COLO668 (cell line): ENCODE results near the gene TPRG1.

Experiments used
- DNase-seq: peaks from one replicate; lab custom pipeline; 2025; ENCODE audit not compliant: unreplicated experiment; lab: John Stamatoyannopoulos, UW

Gene TPRG1

DNA sequence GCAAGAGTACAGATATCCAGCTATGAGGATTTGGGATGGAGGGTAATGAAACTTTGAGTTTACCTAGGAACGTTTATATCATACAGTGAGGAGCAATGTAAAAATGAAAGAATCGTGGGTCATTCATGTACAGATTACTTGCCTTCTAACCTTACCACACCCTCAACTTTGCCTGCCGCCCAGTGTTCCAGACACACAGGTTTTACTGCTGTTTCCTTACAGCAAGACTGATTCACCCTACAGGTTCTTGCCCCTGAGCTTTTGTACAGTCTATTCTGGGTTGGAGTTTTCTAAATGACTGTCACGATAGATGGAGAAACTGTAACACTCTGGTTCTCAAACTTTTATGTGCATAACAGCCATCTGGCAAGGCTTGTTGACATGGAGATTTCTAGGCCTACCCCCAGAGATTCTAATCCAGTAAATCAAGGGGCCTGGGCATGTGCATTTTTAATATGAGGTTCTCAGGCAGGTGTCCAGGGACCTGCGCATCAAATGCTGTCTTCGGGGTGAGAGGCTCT is 6.6 kb upstream of the TPRG1 start:
- no peak for DNase-seq

DNA sequence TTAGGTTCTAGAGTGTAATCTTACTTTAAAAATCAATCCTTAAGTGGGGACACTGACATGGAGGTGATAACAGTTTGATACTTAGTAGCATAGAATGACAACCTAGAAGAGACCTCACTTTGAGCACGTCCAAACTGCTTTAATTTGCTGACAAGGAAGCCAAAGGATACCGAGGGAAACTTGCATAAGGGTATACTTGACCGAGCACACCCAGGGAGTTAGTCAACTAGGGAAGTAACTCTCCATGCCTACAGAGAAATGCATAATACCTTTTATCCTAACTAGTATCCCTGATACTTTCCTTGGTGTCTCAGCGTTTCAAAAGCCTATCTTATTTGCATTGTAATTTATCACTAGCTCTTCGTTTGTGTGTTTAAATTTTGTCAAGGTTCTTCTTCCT is 5.5 kb upstream of the TPRG1 start:
- DNase-seq: no peak

DNA sequence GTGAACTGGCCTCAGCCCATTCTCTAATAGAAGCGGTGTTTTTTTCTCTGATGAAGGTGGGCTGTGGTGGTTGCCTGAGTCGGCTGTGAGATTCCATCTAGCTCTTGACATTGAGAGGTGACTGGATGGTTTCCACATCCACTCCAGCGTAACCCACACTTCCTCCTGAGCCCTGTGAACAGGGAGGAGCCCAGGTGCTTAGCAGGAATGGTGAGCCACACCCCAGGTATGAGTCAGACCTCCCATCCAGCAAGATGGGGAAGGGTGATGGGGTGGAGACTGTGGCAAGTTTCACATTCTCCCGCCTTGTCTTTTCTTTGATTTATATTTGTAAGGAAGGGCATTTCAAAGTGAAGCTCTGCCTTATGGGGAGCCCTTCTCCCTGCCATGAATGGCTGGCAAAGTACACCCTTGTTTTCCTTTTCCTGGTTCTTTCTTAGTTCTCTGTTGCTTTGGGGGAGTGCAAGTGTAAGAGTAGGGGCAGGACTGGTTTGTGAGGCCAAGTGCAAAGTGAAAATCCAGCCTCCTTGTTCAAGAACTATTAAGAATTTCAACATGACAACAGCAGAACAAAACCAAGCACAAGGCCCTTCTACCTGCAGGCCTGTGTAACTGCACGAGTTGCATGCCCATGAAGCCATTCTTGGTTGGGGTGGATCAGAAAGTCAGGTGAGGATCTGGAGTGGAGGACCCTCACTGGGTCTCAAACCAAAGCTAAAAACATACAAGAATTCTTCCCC is 4.6 kb upstream of the TPRG1 start:
- peak; percentile 3 for DNase-seq

DNA sequence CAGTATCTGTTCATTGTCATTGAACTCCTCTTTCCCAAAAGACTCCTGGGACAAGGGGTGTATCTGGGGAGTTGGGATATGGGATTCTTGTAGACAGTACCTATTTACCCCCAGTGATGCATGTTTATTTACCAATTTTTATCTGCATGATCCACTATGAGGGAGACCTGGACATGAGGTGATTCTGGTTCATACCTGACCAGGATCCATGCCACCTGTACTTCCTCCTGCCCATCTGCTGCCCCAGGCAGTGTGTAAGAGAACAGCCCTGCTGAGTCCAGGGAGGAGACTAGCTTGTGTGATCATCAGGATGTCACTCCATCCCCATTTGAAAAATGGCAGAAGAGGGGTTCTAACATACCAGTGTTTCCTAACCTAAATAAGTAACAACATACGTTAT is 3.1 kb upstream of the TPRG1 start:
- no peak for DNase-seq

DNA sequence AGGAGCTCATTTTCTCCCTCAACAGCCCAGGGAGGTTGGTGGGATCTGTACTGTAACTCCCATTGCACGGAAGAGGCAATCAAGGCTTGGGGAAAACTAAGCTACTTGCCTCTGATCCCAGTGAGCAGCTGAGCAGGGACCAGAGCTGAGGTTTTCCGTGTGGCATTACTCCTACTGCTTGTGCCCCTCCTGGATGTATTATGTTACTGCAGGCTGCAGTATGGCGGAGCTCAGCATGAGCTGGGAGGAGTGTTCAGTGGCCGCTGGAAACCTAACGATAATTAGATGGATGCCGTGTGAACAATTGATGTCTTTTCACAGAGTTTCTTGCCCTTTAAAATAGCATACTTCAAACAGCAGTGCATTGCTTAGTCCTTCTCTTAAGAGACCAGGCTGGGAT is 2.0 kb upstream of the TPRG1 start:
- no peak for DNase-seq

DNA sequence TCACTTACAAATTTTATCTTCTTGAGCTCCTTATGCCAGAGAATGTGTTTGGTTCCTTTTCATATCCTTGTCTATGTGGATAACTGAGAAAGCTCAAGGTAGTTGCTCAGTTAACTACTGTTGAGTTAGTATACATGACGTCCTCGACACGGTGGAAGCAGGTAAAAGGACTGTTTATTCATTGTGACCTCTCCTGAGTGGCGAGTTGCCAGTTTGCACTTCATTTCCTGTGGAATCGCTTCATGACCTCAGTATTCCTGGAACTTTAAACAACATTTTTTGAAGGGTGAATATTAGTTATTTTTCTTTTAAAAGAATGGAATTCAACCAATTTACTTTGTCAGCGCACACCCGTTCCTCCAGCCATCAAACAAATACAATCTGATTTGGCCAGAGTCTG is 1.2 kb upstream of the TPRG1 start:
- DNase-seq: no peak

DNA sequence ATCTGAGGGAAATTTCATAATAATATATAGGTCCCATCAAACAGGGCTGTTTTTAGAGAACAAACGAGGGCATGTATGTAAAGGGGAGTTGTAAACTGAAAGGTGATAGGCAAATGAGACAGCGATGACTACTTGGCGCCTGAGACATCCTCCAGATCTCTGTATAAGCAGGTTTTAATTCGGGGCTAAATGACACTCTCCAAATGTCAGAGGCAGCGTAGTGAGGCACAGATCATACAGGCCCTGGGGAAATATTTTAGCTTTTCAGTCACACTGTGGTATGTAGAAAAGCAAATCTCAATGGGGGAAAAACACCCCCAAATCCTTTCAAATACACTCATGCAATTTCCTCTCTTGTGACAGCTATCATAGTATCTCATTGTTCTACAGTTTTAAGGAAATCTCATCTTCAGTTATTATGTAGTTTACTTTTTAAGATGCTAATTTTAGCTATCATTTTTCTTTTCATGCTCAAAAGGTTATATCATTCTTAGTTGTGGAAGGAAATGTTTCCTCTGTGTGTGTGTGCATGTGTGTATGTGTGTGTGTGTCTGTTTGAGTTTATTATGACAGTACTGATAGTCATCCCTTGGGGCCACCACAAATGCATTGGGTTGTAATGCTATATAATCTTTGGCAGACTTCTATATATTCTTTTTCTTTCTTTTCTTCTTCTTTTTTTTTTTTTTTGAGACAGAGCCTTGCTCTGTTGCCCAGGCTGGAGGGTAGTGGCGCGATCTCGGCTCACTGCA is 1.1 kb downstream of the TPRG1 start:
- no peak for DNase-seq

DNA sequence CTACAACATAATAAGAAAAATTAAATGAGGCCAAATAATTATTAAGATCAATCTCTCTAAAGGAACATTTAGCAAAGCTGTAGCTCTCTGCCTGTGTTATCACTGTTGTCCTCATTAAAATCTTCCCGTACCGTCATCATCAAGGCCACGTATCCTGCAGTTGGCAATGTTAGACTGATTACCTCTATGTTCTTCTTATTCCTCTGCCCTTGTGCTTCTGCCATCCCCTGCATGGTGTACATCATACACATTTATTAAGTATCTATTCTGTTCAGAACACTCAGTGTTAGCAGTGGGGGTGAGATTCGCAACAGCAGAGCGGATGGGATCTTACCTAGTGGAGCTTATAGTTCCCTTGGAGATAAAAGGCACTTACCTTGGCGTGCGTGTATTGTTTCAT is 12.8 kb downstream of the TPRG1 start:
- DNase-seq: no peak

DNA sequence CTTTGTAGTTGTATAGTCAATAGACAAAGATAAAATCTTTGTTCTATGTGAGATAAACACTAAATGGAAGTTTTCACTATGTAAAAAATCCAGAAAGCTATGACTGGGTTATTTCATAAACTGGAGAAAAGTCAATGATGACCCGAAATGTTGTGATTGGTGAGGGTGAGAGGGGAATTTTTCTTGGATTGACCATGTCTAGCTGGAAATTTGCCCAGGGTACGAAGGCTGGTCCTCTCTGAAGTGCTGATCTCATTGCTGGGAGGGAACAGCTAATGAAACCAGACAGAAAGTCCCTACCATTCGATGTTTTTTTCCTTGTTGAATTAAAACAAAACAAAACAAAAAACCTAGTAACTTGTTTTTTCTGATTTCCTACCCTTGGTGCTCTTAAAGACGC is 14.3 kb downstream of the TPRG1 start:
- DNase-seq: no peak

DNA sequence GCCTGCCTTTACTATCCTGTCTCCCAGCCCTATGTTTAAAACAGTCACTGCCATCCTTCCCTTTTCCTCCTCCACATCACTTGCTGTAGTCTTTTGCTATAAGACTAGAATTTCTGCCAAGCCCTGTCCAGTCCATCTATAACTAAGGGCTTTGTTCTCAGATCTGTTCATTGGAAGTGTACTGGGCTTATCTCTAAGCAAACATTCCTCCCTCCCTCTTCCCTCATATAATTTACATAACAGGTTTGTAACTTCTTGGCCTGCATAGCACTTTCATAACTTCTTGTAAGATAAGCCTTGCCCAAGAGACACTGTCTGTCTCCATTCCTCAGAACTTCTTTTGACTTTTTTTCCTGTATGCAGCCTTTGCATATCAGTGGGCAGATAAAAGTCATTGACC is 16.7 kb downstream of the TPRG1 start:
- no peak for DNase-seq

DNA sequence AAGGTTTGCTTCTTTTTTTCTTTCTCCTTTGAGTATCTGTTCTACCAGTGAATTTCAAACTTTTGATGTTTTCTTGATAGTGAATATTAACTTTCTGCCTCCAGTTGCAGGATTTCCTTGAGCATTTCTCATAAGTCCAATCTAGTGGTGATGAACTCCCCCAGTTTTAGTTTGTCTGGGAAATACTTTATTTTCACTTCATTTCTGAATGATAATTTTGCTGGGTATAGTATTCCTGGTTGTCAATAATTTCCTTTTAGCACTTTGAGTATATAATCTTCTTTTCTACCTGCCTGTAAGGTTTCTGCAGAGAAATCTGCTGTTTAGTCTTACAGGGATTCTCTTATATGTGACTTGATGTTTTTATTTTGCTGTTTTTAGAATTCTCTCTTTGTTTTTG is 21.0 kb downstream of the TPRG1 start:
- no peak for DNase-seq

DNA sequence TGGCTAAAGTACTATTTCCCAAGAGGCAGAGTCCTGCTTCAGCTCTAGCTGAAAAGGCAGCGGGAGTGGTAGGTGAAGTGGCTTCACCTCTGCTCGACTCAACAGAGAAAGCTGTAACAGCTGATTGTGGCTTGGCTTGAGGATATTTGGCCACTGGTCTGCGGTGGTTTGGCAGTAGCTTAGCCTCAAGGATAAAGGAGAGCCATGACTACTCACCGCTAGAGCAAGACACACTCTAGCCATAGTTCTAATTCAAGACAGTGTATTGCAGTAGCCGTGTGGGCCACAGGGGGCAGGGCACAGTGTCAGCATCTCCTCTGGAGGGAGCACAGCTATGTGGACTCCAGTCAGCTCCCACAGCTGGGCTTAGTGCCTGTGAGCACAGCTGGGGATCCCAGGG is 23.5 kb downstream of the TPRG1 start:
- no peak for DNase-seq

DNA sequence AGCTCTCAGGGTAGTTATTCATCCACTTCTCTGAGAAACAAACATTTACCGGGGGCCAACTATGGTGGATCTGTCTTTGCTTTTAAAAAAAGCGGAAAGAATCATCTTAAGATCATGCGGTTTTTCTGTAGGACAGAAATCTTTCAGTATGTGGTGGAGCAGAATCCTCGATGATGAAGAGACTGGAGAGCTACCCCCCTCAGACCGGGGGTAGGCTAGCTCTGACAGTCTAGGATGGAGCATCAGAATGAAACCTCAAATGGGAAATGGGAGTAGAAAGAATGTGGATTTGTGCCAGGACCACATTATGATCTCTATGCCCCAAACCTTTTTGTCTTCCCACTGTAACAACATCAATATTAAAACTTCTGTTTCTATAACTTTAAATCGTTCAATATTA is 30.3 kb downstream of the TPRG1 start:
- DNase-seq: no peak

DNA sequence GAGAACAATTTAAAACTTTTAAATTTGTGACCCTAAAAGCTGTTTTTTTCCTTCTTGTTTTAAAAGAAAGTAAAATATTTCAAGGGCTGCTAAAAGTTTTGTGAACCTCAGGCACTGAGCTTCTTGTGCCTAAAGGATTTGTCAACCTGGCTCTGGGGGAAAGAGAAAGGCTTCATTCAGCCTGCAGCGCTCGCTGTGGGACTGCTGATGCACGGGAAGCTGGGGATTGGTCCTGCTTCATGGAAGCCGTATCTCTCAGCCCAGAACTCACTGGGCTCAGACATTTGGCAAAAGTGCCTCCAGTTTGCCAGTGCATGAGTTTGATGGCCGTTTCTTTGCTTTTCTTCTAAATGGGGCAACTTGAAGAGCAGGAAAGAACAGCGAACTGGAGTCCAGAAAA is 30.8 kb downstream of the TPRG1 start:
- DNase-seq: no peak

DNA sequence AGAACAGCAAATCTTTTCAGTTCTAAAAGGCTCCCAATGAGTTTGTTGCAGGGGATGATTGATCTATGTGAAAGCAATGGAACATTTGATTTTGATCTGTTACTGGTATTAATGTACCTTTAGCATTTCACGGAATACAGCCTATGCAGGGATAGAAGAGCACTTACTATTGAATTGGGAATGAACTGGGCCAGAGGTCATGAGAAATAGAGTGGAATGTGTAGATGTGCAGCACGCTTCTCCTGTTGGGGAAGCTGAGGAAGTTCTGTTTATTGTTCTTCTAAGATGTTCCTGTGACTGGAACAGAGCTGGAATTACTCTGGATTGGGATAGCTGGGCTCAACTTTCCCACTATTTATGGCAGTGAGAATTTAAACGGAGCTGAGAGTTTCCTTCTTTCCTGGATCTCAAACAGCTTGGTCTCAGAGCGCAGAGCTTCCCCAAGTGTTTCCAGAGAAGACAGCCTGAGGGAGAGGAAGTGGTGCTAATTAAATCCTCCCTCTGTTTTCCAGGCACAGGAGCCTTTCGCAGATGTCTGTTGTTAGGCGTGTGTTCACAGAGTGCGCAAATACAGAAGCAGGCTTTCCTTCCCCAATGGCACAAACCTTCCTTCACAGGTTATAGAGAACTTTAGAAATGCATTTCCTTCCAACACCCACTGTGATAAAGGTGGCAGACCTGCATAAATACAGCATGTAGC is 32.5 kb downstream of the TPRG1 start:
- DNase-seq: no peak

DNA sequence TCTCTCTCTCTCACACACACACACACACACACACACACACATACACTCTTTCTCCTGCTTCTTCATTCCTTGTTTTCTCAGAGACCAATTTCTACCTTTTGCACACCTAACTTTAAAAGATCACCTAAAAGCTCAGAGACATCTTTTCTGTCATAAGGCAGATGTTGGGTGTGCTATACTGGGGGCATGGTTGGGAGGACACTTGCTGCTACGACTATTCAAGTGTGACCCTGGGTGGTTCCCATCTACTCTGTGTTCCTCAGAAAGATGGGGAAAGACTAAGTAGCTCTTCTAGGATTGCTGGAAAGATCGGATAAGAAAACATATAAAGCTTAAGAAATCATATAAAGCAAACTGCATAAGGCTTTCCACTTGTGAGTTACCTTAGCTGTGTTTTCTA is 33.2 kb downstream of the TPRG1 start:
- DNase-seq: no peak

DNA sequence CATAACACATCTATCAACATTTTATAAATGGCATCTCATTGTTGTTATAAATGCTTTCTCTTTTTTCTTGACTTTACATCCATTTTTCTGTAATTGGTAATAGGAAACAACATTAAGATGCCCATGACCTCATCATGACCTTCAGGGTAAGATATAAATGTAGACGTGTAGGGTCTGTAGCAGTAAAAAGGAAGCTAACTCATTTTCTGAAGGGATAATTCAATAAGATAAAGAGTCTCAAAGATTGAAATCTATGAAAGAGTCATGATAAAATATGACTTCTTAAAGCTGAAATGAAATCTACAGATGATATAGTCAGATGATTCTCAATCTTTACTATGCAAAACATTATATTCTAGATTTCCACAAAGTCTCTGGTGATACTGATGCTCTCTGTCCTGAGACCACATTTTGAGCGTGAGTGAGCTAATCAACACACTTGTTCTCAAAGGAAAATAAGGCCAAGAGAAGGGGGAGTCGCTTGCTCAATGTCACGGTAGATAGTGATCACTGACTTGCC is 38.5 kb downstream of the TPRG1 start:
- DNase-seq: no peak

DNA sequence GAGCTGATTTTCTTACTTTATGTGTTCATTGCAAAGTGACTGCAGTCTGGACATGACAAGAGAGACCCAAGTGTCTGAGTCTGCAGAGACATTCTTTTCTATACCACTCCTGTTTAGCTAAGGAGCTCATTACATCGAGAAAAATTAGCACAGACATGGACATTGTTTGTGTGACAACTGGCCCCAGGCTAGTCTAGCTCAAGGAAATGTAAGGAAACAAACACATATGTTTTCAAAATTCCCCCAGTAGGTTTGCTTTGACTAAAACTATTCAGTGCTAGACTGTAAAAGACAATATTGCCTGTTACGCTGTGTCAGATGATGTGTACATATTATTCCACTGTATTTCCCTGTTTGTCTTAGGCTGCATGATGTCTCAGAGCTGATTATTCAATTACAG is 40.9 kb downstream of the TPRG1 start:
- no peak for DNase-seq

DNA sequence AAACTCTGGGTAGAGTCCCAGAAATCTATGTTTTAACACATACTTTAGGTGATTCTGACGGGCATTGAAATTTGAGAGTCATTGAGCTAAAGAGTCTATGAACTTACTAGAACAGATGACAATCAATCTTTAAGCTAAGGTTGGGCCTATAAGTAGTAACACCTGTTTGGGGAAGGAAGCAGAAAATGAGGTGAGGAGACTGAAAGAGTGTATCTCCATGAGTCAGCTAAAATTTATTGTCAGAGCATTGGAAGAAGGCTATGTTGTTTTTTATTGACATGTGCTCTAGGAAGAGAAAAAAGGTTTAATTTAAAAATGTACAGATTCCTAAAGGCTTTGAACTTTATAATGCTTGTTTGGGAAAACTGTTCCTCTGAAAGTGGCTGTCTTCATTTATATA is 42.9 kb downstream of the TPRG1 start:
- no peak for DNase-seq

DNA sequence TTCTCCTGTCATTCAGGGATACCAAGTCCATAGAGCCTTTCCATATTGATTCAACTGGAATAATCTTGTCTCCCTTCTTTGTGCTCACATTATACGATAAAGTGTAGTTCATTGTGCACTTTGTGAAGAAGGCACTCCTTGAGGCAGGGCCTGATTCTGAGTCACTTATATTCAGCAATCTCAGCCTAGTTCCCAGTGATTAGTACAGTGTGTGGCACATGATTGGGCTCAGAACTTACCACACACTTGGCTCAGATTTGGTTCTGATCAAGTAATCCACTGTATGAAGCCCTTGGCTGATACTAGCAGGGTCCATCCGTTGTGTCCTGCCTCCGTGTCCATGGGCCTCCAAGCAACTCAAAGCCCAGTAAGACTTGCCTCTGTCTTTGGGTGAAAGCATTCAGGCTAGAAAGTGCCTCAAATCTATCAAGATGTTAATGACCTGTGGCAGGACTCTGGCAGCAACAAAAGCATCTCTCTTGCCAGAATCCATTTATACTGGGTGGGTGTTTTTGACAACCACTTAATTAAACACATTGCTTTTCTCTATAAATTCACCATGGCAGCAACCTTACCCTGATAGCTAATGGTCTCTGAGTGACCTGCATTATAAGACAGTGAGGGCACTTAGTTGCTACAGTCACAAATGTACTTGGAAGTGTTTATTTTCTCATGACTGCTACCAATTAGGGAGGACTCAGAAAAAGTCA is 51.3 kb downstream of the TPRG1 start:
- no peak for DNase-seq

DNA sequence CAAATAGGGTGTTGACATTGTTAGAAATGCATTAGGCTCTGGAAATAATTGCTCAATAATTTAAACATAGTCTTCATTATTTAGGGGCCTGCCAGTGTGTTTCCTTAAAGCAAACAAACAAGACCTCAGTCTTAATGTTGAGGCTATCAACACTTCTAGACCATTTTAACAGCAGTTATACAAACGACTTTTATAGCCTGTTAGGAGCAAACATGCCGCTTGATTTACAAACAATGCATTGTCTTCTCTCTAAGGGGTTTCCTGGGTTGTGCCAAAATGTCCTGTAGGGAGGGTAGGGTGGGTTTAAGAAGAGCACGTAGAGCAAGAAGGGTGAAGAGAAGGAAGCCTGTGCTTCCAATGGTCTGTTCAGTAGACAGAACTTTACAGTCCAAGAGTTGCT is 53.7 kb downstream of the TPRG1 start:
- DNase-seq: no peak
